Activated T-cell treated with anti-CD3 and anti-CD28 coated beads for 24 hours (primary cell): ENCODE results near the gene RPL6.
A peak's percentile ranks its signal among the peaks of the same experiment; 100 is the strongest.
"Not testable (repeated sequence)": the region's sequence is repeated elsewhere in the genome, so short reads cannot be mapped to it uniquely, and the experiment has no call there.

ENCODE experiments used
- DNase-seq: peaks from one replicate; pipeline ENCODE4 v3.0.0-alpha.2; 2020; ENCODE audit warnings: low read depth

The RPL6 gene

GRCh38 chr12:112409064-112409905 lies at the start of gene RPL6:
Gene RPL6 (minus strand): TSS chr12:112409605. CDS start chr12:112408656, 949 bp downstream.
- peak; percentile 76 for DNase-seq

DNA sequence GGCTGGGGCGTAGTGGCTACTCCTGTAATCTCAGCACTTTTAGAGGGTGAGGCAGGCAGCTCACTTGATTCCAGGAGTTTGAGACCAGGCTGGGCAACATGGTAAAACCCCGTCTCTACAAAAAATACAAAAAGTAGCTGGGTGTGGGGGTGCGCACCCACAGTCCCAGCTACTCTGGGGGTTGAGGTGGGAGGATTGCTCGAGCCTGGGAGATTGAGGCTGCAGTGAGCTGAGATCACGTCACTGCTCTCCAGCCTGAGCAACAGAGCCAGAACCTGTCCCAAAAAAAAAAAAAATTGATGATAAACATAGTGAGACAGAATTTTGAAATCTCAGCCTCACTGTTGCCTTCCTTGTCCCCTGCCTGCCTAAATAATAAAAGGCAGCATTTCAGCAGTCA lies 49.3 kb upstream of the RPL6 start:
- DNase-seq = no peak

- no peak for DNase-seq
These were observed 48.9 kb upstream of the RPL6 start for GRCh38 chr12:112458330-112458729.

DNA sequence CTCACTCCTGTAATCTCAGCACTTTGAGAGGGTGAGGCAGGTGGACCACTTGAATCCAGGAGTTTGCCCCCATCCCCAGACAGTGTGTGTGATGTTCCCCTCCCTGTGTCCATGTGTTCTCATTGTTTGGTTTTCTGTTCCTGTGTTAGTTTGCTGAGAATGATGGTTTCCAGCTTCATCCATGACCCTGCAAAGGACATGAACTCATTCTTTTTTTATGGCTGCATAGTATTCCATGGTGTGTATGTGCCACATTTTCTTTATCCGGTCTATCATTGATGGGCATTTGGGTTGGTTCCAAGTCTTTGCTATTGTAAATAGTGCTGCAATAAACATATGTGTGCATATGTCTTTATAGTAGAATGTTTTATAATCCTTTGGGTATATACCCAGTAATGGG lies 47.7 kb upstream of the RPL6 start:
- DNase-seq = not testable (repeated sequence)

DNA sequence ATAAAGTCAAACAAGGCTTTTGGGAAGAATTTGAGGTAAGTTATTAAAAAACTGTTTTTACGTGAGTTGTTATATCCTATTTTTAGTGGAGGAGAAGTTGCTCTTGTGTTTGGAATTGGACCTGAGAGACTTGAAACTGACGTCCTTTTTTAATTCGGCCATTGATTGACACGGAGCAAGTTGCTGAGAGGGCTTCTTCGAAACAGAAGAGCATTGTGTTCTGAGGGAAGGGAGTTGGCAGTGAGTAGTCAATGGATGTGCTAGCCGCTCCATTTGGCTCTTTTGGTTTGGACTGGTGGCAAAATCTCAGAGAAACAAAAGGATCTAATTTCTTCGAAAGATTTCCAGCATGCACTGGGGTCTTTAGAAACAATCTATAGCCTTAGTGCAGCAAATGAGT lies 46.6 kb upstream of the RPL6 start:
- no peak for DNase-seq

DNA sequence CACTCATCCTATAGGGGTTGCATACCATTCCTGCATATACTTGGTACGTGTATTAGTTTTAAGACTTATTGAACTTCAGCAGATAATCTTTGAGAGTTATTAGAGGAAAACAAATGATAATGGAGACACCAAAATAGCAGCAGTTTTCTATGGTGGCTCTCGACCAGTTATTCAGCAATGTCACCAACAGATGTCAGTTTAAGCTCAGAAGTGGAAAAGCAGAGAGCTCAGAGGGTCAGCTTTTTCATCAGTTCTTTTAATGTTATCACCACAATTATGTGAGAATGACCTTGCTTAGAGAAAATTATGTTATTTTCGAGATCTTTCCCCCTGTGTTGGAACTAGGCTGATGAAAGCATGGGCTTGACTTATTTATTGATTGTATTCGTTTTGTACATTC lies 41.3 kb upstream of the RPL6 start:
- DNase-seq = no peak

GRCh38 chr12:112448165-112448564 lies 38.8 kb upstream of the RPL6 start:
- DNase-seq = not testable (repeated sequence)

DNA sequence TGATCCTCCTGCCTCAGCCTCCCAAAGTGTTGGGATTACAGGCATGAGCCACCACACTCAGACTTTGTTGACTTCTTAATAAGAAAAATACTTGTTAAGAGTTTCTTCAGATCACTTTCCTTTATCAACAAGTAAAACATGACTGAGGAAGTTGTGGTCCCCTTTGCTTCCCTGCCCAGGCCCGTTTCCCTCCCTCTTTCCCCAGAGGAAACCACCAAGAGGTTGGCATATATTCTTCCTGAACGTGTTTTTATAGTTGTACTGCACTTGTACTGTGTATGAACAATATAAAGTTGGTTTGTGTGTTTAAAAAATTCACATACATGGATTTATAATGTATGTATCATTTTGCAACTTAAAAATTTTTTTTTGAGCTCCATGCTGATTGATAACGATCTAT lies 37.7 kb upstream of the RPL6 start:
- DNase-seq = no peak

- no peak for DNase-seq
These were observed 36.8 kb upstream of the RPL6 start for GRCh38 chr12:112446008-112446725.

GRCh38 chr12:112443916-112444315 lies 34.5 kb upstream of the RPL6 start:
- no peak for DNase-seq

- not testable (repeated sequence) for DNase-seq
These were observed 31.2 kb upstream of the RPL6 start for GRCh38 chr12:112440653-112441052.

- no peak for DNase-seq
These were observed 30.4 kb upstream of the RPL6 start for GRCh38 chr12:112439769-112440168.

DNA sequence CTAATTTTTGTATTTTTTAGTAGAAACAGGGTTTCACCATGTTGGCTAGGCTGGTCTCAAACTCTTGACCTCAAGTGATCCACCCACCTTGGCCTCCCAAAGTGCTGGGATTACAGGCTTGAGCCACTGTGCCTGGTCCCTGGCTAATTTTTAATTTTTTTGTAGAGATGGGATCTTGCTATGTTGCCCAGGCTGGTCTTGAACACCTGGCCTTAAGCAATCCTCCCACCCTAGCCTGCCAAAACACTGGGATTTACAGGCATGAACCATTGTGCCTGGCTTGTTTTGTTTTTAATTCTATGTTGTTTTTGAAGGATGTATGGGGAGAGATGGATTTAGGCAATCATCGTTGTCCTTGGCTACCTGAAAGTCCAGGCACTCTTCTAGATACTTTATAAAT lies 29.2 kb upstream of the RPL6 start:
- not testable (repeated sequence) for DNase-seq

- no peak for DNase-seq
These were observed 24.1 kb upstream of the RPL6 start for GRCh38 chr12:112433551-112433950.

DNA sequence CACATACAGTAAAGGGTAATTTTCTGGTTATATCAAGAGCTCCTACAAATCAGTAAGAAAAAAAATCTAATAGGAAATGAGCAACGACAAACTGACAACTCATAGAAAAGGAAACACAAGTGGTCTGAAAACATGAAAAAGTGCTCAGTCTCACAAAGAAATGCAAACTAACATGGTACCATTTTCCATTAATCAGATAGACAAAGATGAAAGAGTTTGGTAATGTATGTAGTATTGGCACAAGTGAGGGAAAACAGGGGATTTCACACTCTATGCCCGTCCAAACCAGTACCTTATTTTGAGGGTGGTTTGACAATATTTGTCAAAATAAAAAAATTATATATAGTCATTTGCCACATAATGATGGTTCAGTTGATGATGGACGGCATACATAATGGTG lies 22.6 kb upstream of the RPL6 start:
- no peak for DNase-seq

GRCh38 chr12:112430929-112431328 lies 21.5 kb upstream of the RPL6 start:
- no peak for DNase-seq

DNA sequence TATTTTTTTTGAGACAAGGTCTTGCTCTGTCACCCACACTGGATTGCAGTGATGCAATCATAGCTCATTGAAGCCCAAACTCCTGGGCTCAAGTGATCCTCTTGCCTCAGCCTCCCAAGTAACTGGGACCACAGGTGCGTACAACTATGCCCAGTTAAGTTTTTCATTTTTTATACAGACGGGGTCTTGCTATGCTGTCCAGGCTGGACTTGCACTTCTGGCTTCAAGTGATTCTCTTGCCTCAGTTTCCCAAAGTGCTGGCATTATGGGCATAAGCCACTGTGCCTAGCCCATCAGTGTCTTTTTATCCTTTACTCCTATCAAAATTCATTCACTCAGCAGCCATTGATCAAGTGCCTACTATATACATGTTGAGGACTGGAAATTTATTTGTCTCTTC lies 18.4 kb upstream of the RPL6 start:
- no peak for DNase-seq

DNA sequence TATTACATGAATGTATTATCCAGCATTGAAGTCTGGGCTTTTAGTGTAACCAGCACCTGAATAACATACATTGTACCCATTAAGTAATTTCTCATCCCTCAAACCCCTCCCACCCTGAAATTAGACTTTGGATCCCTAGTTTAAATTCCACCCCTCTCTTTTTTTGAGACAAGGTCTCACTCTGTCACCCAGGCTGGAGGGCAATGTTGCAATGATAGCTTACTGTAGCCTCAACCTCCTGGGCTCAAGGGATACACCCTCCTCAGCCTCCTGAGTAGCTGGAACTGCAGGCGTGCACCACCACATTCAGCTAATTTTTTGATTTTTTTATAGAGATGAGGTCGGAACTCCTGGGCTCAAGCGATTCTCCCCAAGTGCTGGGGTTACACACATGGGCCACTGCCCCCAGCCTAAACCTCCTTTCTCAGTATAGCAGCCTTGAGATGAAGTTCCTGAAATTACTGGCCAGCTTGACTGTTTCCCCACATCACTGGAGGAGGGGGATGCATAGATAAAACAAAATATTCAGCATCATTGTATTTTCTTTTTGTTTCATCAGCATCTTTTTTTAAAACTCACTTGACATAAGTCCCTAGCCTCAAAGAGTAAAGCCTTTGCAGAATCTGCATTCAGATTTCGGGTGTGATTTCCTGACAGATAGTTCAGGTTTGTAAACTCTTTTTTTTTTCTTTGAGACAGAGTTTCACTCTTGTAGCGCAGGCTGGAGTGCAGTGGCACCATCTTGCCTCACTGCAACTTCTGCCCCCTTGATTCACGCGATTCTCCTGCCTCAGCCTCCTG lies 16.4 kb upstream of the RPL6 start:
- no peak for DNase-seq

DNA sequence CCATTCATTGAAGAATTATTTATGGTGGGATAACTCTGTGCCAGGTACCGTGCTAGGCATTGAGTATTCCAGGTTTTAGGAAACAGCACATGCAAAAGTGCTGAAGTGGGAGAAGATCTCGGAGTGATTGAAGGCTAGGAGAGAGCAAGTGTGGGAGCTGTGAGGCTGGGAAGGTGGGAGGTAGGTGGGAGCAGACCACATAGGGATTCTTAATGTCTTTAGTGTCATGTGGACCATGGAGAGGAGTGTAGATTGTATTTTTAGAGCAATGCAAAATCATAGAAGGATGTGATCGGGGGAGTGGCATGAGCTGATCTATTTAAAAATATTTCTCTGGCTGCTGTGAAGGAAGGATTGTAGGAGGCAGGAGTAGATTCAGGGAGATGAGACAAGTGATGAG lies 14.7 kb upstream of the RPL6 start:
- DNase-seq = no peak

DNA sequence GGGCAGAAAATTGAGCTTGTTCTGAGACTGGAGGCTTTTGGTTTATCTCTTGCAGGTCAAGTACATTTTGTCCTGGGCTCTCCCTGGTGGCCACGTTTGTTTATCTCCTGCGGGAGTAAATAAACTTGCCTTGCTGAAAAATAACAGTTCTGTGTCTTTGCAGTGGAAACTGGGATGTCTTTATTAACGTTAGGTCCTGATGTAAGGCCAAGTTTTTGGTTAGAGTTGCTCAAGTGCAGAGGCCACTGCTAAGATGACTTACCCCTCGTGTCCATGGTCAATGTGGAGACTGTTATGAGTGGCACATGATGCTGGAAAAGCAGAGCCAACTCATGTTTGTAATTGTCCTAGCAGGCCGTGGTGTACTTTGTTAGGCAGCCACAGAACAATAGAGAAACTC lies 13.1 kb upstream of the RPL6 start:
- no peak for DNase-seq

GRCh38 chr12:112421363-112421762 lies 12.0 kb upstream of the RPL6 start:
- DNase-seq = no peak

GRCh38 chr12:112420740-112421139 lies 11.3 kb upstream of the RPL6 start:
- no peak for DNase-seq
